Uterus (tissue), 4 donors: ENCODE data around the gene RNF187. TPM values are rescaled to one million over a fixed set of nuclear protein-coding genes. Genes with fewer than 3 reads are reported as not detected.

Source experiments
- DNase-seq, 2 donors: peaks; one replicate each; pipeline ENCODE4 v3.0.0-alpha.2; 2019 to 2020
- H3K27ac ChIP-seq, 2 donors: fragments of 200-600 bp; sonication (generic); 1 replicate in 1 of 2; 2 replicates in 1 of 2; pipeline ENCODE4 v1.5.1; 2016 to 2018
- H3K27me3 ChIP-seq, 2 donors: fragments of 200-600 bp; sonication (generic); one replicate each; pipeline ENCODE4 v1.5.1; 2018 to 2019; ENCODE audit warnings: control low read depth in 1 of 2
- H3K36me3 ChIP-seq, 2 donors: fragments of 200-600 bp; sonication (generic); one replicate each; pipeline ENCODE4 v1.5.1; 2019; ENCODE audit warnings: control low read depth in 1 of 2
- H3K4me1 ChIP-seq, 2 donors: fragments of 200-600 bp; sonication (generic); one replicate each; pipeline ENCODE4 v1.5.1; 2018 to 2019; ENCODE audit warnings: control low read depth in 1 of 2
- H3K4me3 ChIP-seq, 2 donors: fragments of 200-600 bp; sonication (generic); 1 replicate in 1 of 2; 2 replicates in 1 of 2; pipeline ENCODE4 v1.5.1; 2018 to 2019; ENCODE audit warnings: mild to moderate bottlenecking in 1 of 2
- H3K9me3 ChIP-seq, 2 donors: fragments of 200-600 bp; sonication (generic); one replicate each; pipeline ENCODE4 v1.5.1; 2019; ENCODE audit warnings: control low read depth in 1 of 2
- CTCF ChIP-seq, 4 experiments: fragments of 200-600 bp in 2 of 4; fragments of 450-650 bp in 2 of 4; sonication (generic) in 2 of 4; IDR thresholded peaks; one replicate each; pipeline ENCODE4 v1.5.1; 2016 to 2019; ENCODE audit warnings: antibody characterized with exemption in 4 of 4, mild to moderate bottlenecking in 2 of 4, moderate library complexity in 1 of 4
- POLR2A ChIP-seq, 2 donors: fragments of 450-650 bp; IDR thresholded peaks; one replicate each; pipeline ENCODE4 v1.6.1; 2016; ENCODE audit warnings: antibody characterized with exemption in 2 of 2, mild to moderate bottlenecking in 1 of 2, moderate library complexity in 1 of 2
- intact Hi-C: fragments of 100-400 bp; cut with DNase I; formaldehyde crosslinking; loops from one replicate; pipeline ENCODE4 v1.15.1; 2023; ENCODE audit warnings: low total_unique reads
- total RNA-seq, 4 donors: library from RNA; depleted of rRNA in 3 of 4; stranded (reverse); fragments of >200 nt in 3 of 4; gene quantifications; one replicate each; pipeline versions ENCODE4 v1.1.0 to v1.2.4, GENCODE V29; 2014 to 2023
- donor health status: DM: yes; HTN: yes; CAD: no.

RNF187 gene
- total RNA-seq, 4 donors from 2014 or later = 13.2 to 84.1 (median 27.7) TPM

GRCh38 chr1:228471154-228471761 lies 15.9 kb upstream of the RNF187 start:
- H3K27me3 ChIP-seq = peaks cover 5 to 21% of the 10 kb centered on the region in 2 donors

GRCh38 chr1:228471762-228472398 lies 15.3 kb upstream of the RNF187 start:
- intact Hi-C loops = no loop called here

More at GRCh38 chr1:228471154-228471761, 15.9 kb upstream of the RNF187 start:
- H3K9me3 ChIP-seq = no peaks in the 10 kb centered on the region
- intact Hi-C loops = no loop called here
- H3K4me3 ChIP-seq = no peak overlapping the region
- DNase-seq = no peak
- H3K36me3 ChIP-seq = no peaks in the 10 kb centered on the region
- H3K4me1 ChIP-seq = no peaks in the 10 kb centered on the region
- H3K27ac ChIP-seq = no peak overlapping the region
- TF ChIP-seq CTCF (IDR thresholded peaks at IDR 0.05) (no peak), POLR2A (IDR thresholded peaks at IDR 0.05) (no peak)

GRCh38 chr1:228472655-228473054 lies 14.5 kb upstream of the RNF187 start:
- peaks cover 5 to 21% of the 10 kb centered on the region in 2 donors for H3K27me3 ChIP-seq
- intact Hi-C loops = no loop called here
- TF ChIP-seq POLR2A (IDR thresholded peaks at IDR 0.05) = no peak
- no peak for TF ChIP-seq CTCF (IDR thresholded peaks at IDR 0.05)

More at GRCh38 chr1:228471762-228472398, 15.3 kb upstream of the RNF187 start:
- TF ChIP-seq POLR2A (IDR thresholded peaks at IDR 0.05) (no peak), CTCF (IDR thresholded peaks at IDR 0.05) (peak in 1 of 4 experiments; percentile 3)
- H3K4me3 ChIP-seq = no peak overlapping the region
- no peaks in the 10 kb centered on the region for H3K9me3 ChIP-seq
- no peaks in the 10 kb centered on the region for H3K4me1 ChIP-seq
- no peaks in the 10 kb centered on the region for H3K36me3 ChIP-seq
- peaks cover 5 to 21% of the 10 kb centered on the region in 2 donors for H3K27me3 ChIP-seq
- no peak for DNase-seq
- H3K27ac ChIP-seq = no peak overlapping the region

GRCh38 chr1:228474507-228474906 lies 12.7 kb upstream of the RNF187 start:
- Histone ChIP-seq H3K4me1 (no peaks in the 10 kb centered on the region), H3K4me3 (no peak overlapping the region), H3K27ac (no peak overlapping the region), H3K9me3 (no peaks in the 10 kb centered on the region), H3K36me3 (no peaks in the 10 kb centered on the region), H3K27me3 (peaks cover 5 to 10% of the 10 kb centered on the region in 2 donors)
- no peak for DNase-seq
- TF ChIP-seq POLR2A (IDR thresholded peaks at IDR 0.05) = no peak
- no peak for TF ChIP-seq CTCF (IDR thresholded peaks at IDR 0.05)
- intact Hi-C loops = no loop called here

More at GRCh38 chr1:228472655-228473054, 14.5 kb upstream of the RNF187 start:
- H3K9me3 ChIP-seq = no peaks in the 10 kb centered on the region
- H3K36me3 ChIP-seq = no peaks in the 10 kb centered on the region
- H3K27ac ChIP-seq = no peak overlapping the region
- no peak overlapping the region for H3K4me3 ChIP-seq
- no peaks in the 10 kb centered on the region for H3K4me1 ChIP-seq
- DNase-seq = no peak

- intact Hi-C loops = no loop called here
- no peak overlapping the region for H3K27ac ChIP-seq
- no peaks in the 10 kb centered on the region for H3K9me3 ChIP-seq
- peaks cover 0 to 4% of the 10 kb centered on the region in 2 donors for H3K27me3 ChIP-seq
- H3K36me3 ChIP-seq = no peaks in the 10 kb centered on the region
- H3K4me3 ChIP-seq = no peak overlapping the region
- no peak for TF ChIP-seq CTCF (IDR thresholded peaks at IDR 0.05)
- no peak for TF ChIP-seq POLR2A (IDR thresholded peaks at IDR 0.05)
- no peaks in the 10 kb centered on the region for H3K4me1 ChIP-seq
- DNase-seq = no peak
These were observed 11.4 kb upstream of the RNF187 start for GRCh38 chr1:228475812-228476211.
